HTR-8/SVneo (cell line): ENCODE data around the gene ITPR1.
A peak's percentile ranks its signal among the peaks of the same experiment; 100 is the strongest.

ENCODE experiments used
- DNase-seq: peaks from one replicate; pipeline ENCODE4 v3.0.0; 2011; ENCODE audit warnings: low spot score, mixed read lengths; ENCODE audit not compliant: insufficient read length
- FAIRE-seq: peaks from 2 replicates; lab custom pipeline; 2011; peaks lifted over from hg19 to GRCh38; lab: Jason Lieb, UNC

ITPR1 gene

GRCh38 chr3:4814904-4815574 lies 321.9 kb downstream of the ITPR1 start:
- FAIRE-seq = no peak
- DNase-seq = no peak

DNA sequence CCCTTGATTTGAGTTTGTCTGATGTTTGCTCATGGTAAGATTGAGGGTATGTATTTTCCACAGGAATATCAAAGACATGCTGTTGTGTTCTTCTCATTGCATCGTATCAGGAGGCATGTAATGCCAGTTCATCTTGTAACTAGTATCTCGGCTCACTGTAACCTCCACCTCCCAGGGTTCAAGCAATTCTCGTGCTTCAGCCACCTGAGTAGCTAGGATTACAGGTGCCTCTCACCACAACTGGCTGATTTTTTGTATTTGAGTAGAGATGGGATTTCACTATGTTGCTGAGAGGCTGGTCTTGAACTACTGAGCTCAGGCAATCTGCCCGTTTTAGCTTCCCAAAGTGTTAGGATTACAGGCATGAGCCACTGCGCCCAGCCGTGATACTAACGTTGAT lies 323.2 kb downstream of the ITPR1 start:
- FAIRE-seq (no peak), DNase-seq (no peak)

- no peak for DNase-seq
- no peak for FAIRE-seq
Measured at GRCh38 chr3:4816718-4817117, 323.6 kb downstream of the ITPR1 start.

DNA sequence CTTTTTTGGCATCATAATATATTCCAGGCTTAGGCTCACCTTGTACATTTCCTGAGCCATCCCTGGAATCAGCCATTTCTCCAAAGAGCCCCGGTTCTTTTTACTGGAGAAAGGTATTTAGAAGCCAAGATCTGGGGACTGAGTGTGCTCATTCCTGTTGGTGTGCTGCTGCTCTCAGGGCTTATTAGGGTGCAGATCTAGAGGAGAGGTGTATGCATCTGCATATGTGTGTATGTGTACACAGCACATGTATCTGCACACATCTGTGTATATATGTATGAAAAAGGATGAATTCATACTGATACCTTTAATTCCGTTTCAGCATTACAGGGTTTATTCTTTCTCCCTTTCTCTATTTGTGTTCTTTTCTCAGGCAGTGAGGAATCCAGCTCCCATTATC lies 324.0 kb downstream of the ITPR1 start:
- FAIRE-seq (no peak), DNase-seq (no peak)

- FAIRE-seq = no peak
- no peak for DNase-seq
Measured at GRCh38 chr3:4818164-4818563, 325.0 kb downstream of the ITPR1 start.

- FAIRE-seq (no peak), DNase-seq (no peak)
Measured at GRCh38 chr3:4818986-4819693, 326.0 kb downstream of the ITPR1 start.

- DNase-seq (no peak), FAIRE-seq (no peak)
Measured at GRCh38 chr3:4819746-4820145, 326.6 kb downstream of the ITPR1 start.

DNA sequence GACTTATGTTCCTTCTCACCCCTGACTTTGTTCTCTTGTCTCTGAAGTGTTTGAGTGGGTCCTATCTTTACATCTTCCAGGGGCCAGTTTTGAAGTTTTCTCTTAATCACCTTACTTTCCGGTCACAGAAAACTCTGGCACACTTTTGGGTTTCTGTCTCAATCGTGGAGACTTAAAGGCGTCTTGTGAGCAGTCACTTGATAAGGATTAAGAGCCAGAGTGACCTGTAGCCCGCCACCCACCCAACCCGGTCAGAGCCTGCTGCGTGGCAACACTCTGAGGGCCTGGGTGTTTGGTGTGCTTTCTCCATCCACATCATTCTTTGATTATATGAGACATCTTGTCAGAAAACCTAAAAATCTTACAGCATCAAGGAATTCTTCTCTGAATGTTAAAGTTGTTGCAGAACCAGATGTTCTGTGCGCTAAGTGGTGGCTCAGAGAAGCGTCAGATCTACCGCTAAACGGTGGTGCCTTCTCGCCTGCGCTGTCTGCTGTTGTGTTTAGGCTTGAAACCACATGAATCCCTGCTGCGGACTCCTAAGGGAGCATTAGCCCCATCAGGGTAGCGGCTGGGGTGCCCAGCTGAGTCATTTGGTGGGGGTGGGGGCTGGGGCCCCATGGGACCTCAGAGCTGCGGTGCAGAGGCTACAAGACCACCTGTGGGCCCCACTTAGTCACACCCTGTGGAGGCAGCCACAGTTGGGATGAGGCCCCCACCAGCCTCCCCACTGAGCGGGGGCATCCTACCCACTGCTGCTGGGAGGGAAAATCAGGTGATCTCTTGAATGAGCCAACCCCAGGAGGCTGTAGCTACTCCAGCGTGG lies 327.4 kb downstream of the ITPR1 start:
- DNase-seq (no peak), FAIRE-seq (no peak)

DNA sequence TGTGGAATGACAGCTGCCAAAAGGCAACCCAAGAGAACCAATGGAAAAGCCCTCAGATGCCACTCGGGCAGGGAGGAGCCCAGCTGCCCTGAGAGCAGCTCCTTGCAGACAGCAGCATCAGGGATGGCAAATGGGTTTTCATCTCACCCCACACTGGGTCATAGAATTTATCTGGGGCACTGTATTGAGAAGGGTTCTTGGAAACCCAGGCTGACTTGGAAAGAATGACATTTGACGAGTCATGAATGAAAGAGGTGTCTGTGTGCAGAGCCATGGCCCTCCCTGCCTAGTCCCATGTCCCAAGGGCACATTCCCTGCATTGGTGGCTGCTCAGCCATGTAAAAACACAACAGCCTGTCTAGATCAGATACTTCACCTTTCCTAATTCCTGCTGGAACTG lies 328.2 kb downstream of the ITPR1 start:
- FAIRE-seq (no peak), DNase-seq (no peak)

GRCh38 chr3:4821975-4822374 lies 328.8 kb downstream of the ITPR1 start:
- FAIRE-seq (no peak), DNase-seq (no peak)

DNA sequence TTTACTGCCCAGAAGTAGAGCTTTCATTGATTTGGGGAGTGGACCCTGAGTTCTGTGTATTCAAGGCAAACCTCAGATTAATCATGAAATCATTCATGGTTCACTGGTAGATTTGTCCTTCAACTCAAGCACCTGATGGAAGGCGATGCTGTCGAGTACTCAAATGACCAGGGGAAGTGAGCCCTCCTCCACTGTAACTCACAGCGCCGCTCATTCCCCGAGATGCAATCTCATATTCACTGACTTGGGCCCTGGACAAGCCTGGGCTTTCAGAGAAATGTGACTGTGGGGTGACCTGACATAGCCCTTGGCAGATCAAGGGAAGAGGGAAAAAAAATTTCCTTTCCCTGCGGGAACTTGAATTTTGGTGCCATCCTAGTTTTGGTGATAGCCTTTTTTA lies 329.4 kb downstream of the ITPR1 start:
- no peak for FAIRE-seq
- DNase-seq = no peak

DNA sequence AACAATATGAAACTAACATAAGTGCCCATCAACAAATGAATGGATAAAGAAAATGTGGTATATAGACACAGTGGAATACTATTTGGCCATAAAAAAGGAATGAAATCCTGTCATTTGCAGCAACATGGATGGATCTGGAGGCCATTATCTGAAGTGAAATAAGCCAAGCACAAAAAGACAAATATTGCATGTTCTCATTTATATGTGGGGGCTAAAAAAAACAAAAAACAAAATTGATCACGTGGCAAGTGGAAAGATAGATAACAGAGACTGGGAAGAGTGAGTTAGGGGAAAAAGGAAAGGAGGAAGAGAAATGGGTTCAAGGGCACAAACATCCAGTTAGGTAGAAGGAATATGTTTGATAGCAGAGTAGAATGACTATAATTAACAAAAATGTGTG lies 330.2 kb downstream of the ITPR1 start:
- FAIRE-seq = no peak

GRCh38 chr3:4823986-4824925 lies 331.1 kb downstream of the ITPR1 start:
- FAIRE-seq = no peak

More for the DNA sequence above, 330.2 kb downstream of the ITPR1 start:
- DNase-seq = no peak

DNA sequence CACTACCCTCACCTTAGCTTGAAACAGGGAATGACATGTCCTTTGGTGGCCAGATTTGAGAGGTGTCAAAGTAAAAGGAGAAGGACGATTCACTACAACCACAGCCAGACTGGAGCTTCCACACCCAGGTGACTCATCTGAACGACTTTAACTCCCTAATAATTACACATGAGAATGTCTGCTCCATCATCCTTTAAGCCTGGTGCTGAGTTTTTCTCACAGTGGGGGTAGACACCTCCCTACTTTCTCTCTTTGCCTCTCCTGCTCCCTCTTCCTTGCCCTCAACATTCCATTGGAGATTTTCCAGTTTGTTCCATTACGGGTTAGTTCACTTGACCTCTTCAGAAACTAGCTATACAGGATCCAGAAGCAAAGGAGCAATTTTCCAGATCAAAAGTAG lies 331.8 kb downstream of the ITPR1 start:
- peak; percentile 55 for DNase-seq
- FAIRE-seq = no peak

More at GRCh38 chr3:4823986-4824925, 331.1 kb downstream of the ITPR1 start:
- no peak for DNase-seq

DNA sequence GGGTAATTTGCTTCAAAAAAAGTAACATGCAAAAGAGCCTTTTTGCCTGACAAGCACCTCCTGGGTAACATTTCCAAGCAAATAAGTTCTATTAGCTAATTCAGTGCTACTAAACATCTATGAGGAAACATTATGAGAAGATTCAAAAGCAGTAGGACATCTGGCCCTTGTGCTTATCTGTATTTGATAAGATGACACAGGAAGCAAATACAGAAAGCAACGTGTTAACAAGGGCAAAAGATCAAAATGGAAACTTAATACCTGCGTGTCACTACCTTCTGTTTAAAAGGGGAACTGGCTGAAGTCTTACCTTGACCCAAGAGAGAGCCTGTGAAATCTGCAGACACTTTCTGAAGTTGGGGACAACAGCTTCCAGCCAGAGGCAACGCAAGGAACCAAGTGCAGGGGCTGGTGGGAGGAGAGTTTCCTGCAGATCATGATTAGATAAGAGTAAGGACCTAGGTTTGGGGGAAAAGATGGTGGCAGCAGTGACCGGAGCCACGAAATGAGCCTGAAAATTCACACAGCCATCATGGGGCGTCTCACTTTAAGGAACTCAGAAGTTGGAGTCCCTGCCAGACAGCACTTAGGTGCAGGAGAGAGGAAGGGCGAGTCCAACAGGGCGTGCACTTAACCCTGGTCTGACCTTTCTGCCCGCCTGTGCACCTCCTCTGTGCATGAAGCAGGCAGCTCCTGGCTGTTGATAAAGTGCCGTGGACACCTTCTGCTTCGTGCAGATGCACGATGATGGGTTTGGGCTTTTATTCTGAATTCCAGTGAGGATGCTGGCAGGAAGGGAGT lies 332.5 kb downstream of the ITPR1 start:
- DNase-seq = no peak
- no peak for FAIRE-seq

GRCh38 chr3:4826237-4827100 lies 333.3 kb downstream of the ITPR1 start:
- FAIRE-seq = no peak
- DNase-seq = no peak

GRCh38 chr3:4827767-4828166 lies 334.6 kb downstream of the ITPR1 start:
- DNase-seq (no peak), FAIRE-seq (no peak)

DNA sequence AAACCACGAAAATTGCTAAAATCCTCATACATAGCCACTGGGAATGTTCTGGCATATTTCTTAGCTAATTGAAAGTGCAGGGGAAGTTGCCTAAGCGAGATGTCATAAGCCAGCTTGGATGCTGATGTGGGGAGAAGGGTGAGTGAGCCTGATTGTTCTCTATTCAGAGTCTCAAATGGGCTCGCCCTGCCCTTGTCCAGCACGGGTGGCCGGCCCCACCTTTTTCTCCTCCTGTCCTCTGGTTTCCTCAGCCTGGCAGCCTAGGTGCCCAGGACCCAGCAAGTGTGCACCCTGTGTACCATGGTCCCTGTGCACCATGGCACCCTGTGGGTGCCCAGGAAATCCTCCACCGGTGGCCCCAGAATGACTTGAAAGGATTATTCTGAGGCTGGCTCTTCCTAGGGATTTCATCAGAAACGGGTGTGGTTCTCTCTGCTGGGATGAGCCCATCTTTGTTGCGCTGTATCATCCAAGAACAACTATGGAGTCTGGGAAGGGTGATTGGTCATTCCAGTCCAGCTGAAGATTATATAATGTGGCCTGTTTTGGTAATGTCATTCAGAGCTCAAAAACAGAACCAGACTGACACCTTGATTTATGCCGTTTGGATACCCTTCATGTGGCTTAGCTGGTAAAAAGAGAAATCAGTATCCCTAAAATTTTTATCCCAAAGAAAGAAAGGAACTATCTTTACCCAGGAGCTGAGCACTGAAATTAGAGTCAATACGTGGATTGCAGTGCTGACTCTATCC lies 335.3 kb downstream of the ITPR1 start:
- no peak for DNase-seq
- FAIRE-seq = no peak
